Osteocyte (in vitro differentiated cells): ENCODE data around the gene PPP4R2. TPM values are rescaled to one million over a fixed set of nuclear protein-coding genes. Genes with fewer than 3 reads are reported as not detected.

ENCODE experiments used
- DNase-seq: peaks from one replicate; pipeline ENCODE4 v3.0.0; 2021; ENCODE audit warnings: mixed read lengths; ENCODE audit not compliant: unreplicated experiment; ENCODE audit errors: extremely low spot score
- H3K27ac Mint-ChIP-seq: one replicate; pipeline ENCODE4 v1.8.0; 2021; ENCODE audit warnings: mild to moderate bottlenecking, mixed read lengths; ENCODE audit not compliant: unreplicated experiment
- H3K27me3 Mint-ChIP-seq: one replicate; pipeline ENCODE4 v1.8.0; 2021; ENCODE audit warnings: mixed read lengths; ENCODE audit not compliant: unreplicated experiment
- H3K36me3 Mint-ChIP-seq: one replicate; pipeline ENCODE4 v1.8.0; 2021; ENCODE audit warnings: mixed read lengths; ENCODE audit not compliant: unreplicated experiment
- H3K4me1 Mint-ChIP-seq: one replicate; pipeline ENCODE4 v1.8.0; 2021; ENCODE audit warnings: mixed read lengths; ENCODE audit not compliant: unreplicated experiment
- H3K4me3 Mint-ChIP-seq: one replicate; pipeline ENCODE4 v1.8.0; 2021; ENCODE audit warnings: mild to moderate bottlenecking, moderate library complexity, mixed read lengths; ENCODE audit not compliant: unreplicated experiment
- H3K9me3 Mint-ChIP-seq: one replicate; pipeline ENCODE4 v1.8.0; 2021; ENCODE audit warnings: mixed read lengths; ENCODE audit not compliant: unreplicated experiment
- total RNA-seq: library from RNA; stranded (reverse); gene quantifications from 2 replicates; pipeline ENCODE4 v1.2.1, GENCODE V29; 2021
- TF ChIP-seq, protein P1 (sequence below): fragments of 200-600 bp; sonication (generic); IDR thresholded peaks from 2 replicates; pipeline ENCODE4 v1.5.0; 2021; ENCODE audit warnings: antibody characterized with exemption, mild to moderate bottlenecking, moderate library complexity

The PPP4R2 gene
- total RNA-seq, 1 donor from 2014 or later, result 61.6 TPM

GRCh38 chr3:73007992-73008712 is 11.5 kb downstream of the PPP4R2 start:
- H3K27ac Mint-ChIP-seq, result no peak overlapping the region
- no peak for DNase-seq

DNA sequence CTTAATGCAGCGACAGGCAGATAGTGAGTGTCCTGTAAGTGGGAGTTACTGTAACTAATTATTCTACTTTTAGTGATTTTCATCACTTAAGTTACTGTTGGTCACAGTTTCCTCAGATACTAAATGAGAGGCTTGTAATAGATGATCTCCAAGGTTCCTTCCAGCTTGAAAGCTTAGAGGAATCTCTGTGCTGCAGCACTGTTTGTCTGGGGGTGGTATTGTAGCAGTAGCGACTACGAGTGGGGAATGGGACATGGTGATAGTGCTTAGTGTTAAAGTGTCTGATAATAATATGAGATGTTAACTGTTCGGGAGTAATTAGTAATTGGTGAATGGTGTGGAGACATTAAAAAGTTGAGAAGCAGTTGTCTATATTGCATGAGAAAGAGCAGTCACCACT is 12.4 kb downstream of the PPP4R2 start:
- no peak overlapping the region for H3K4me3 Mint-ChIP-seq
- H3K27ac Mint-ChIP-seq, result no peak overlapping the region
- TF ChIP-seq, protein P1, sequence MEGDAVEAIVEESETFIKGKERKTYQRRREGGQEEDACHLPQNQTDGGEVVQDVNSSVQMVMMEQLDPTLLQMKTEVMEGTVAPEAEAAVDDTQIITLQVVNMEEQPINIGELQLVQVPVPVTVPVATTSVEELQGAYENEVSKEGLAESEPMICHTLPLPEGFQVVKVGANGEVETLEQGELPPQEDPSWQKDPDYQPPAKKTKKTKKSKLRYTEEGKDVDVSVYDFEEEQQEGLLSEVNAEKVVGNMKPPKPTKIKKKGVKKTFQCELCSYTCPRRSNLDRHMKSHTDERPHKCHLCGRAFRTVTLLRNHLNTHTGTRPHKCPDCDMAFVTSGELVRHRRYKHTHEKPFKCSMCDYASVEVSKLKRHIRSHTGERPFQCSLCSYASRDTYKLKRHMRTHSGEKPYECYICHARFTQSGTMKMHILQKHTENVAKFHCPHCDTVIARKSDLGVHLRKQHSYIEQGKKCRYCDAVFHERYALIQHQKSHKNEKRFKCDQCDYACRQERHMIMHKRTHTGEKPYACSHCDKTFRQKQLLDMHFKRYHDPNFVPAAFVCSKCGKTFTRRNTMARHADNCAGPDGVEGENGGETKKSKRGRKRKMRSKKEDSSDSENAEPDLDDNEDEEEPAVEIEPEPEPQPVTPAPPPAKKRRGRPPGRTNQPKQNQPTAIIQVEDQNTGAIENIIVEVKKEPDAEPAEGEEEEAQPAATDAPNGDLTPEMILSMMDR, result no peak
- no peak for DNase-seq
- peaks cover 30% of the 10 kb centered on the region for H3K4me1 Mint-ChIP-seq
- H3K9me3 Mint-ChIP-seq, result no peaks in the 10 kb centered on the region
- H3K27me3 Mint-ChIP-seq, result no peaks in the 10 kb centered on the region
- peaks cover 42% of the 10 kb centered on the region for H3K36me3 Mint-ChIP-seq

More at GRCh38 chr3:73007992-73008712, 11.5 kb downstream of the PPP4R2 start:
- Mint-ChIP-seq H3K4me1 (peaks cover 34% of the 10 kb centered on the region), H3K36me3 (peaks cover 46% of the 10 kb centered on the region), H3K9me3 (no peaks in the 10 kb centered on the region), H3K27me3 (no peaks in the 10 kb centered on the region), H3K4me3 (no peak overlapping the region)
- TF ChIP-seq, protein P1, result no peak

DNA sequence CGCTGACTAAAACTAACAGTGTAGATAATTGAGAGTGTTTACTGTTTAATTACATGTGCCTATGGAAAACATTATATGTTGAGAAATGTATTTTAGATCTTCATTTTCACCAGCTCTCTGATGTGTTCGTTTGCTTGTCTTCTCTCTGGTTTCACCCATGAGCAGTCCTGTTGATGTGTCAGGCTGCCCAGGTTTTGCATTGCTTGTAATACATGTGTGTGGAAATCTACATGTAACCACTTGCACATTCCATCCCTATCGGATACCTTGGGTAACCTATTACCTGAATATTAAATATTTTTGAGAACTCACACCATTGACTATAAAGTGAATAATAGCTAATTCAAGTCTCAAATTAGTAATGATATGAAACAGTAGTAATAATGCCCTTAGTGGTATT is 13.1 kb downstream of the PPP4R2 start:
- no peak overlapping the region for H3K4me3 Mint-ChIP-seq
- TF ChIP-seq, protein P1, result no peak
- DNase-seq, result no peak
- H3K27me3 Mint-ChIP-seq, result no peaks in the 10 kb centered on the region
- H3K36me3 Mint-ChIP-seq, result peaks cover 35% of the 10 kb centered on the region
- H3K27ac Mint-ChIP-seq, result no peak overlapping the region
- H3K4me1 Mint-ChIP-seq, result peaks cover 26% of the 10 kb centered on the region
- H3K9me3 Mint-ChIP-seq, result no peaks in the 10 kb centered on the region

GRCh38 chr3:73010158-73010557 is 13.5 kb downstream of the PPP4R2 start:
- TF ChIP-seq, protein P1, result no peak
- H3K4me1 Mint-ChIP-seq, result peaks cover 26% of the 10 kb centered on the region
- H3K27ac Mint-ChIP-seq, result no peak overlapping the region
- H3K27me3 Mint-ChIP-seq, result no peaks in the 10 kb centered on the region
- no peaks in the 10 kb centered on the region for H3K9me3 Mint-ChIP-seq
- peaks cover 35% of the 10 kb centered on the region for H3K36me3 Mint-ChIP-seq
- H3K4me3 Mint-ChIP-seq, result no peak overlapping the region
- DNase-seq, result no peak

- no peak for DNase-seq
- no peak overlapping the region for H3K27ac Mint-ChIP-seq
- H3K9me3 Mint-ChIP-seq, result no peaks in the 10 kb centered on the region
- H3K27me3 Mint-ChIP-seq, result no peaks in the 10 kb centered on the region
- TF ChIP-seq, protein P1, result no peak
- H3K4me3 Mint-ChIP-seq, result no peak overlapping the region
- H3K36me3 Mint-ChIP-seq, result peaks cover 10% of the 10 kb centered on the region
- peaks cover 23% of the 10 kb centered on the region for H3K4me1 Mint-ChIP-seq
Observed at GRCh38 chr3:73018298-73018697, 21.7 kb downstream of the PPP4R2 start.
